ENCODE data around the gene SNAPC2. TPM values are rescaled to one million over a fixed set of nuclear protein-coding genes. Genes with fewer than 3 reads are reported as not detected.
A peak's percentile ranks its signal among the peaks of the same experiment; 100 is the strongest.
"Not testable (repeated sequence)": the region's sequence is repeated elsewhere in the genome, so short reads cannot be mapped to it uniquely, and the experiment has no call there.

The SNAPC2 gene
- total RNA-seq, 1 donor: 11.3 TPM

DNA sequence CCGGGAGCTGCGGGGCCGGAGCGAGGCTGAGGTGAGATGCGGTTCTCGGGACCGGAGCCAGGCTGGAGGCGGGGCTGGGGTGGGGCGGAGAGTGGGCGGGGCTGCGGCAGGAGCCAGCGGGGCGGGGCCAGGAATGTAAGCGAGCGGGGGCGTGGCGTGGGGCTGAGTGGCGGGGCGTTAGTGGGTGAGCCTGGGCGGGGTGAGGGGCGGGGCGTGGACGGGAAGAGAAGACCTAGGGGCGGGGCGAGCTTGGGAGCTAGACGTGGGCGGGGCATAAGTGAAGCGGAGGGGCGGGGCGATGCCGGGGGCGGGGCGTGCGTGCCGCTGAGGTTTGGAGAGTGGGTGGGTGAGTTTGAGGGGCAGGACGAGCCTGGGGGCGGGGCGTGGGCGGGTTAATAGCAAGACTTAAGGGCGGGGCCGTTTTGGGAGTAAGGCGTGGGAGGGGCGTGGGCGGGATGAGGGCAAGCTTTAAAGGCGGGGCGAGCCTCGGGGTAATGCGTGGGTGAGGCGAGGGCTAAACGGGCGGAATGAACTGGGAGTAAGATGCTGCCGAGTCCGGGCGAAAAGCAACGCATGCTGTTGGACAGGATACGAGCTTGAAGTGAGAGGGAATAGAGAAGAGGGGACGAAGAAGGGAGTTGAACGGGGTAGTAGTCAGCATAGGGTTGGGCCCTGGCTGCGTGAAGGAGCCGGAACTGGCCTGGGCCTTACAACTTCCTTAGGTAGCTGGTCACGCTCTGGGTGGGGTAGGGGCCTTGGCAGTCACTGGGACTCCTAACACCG, 572 bp downstream of the SNAPC2 start:
- peak; percentile 98 to 99 (median 99) for DNase-seq (ENCODE audit: low read depth in 2 of 3, low spot score in 2 of 3)

GRCh38 chr19:7921302-7921966, 1.3 kb downstream of the SNAPC2 start:
- DNase-seq (ENCODE audit: low read depth in 2 of 3, low spot score in 2 of 3): no peak

DNA sequence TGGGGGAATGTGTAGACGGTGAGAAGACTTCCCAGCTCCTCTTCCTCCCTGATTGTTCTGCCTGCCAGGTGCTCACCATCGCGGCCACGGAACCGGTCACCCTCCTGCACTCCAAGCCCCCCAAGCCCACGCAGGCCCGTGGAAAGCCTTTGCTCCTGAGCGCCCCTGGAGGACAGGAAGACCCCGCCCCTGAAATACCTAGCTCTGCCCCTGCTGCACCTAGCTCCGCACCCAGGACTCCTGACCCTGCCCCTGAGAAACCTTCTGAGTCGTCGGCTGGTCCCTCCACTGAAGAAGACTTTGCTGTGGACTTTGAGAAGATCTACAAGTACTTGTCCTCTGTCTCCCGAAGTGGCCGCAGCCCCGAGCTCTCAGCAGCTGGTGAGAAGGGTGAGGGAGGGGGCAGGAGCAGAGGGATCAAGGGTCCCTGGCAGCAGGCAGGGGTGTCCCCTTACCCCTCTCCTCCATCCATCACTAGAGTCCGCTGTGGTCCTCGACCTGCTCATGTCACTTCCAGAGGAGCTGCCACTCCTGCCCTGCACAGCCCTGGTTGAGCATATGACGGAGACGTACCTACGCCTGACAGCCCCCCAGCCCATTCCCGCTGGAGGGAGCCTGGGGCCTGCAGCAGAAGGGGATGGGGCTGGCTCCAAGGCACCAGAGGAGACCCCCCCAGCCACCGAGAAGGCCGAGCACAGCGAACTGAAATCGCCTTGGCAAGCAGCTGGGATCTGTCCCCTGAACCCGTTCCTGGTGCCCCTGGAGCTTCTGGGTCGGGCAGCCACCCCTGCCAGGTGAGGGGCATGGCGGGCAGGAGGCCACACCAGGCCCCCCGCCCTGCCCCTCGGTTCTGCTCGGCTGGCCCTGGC, 2.1 kb downstream of the SNAPC2 start:
- DNase-seq (ENCODE audit: low read depth in 2 of 3, low spot score in 2 of 3): no peak

- no peak for DNase-seq (ENCODE audit: low read depth in 2 of 3, low spot score in 2 of 3)
Measured at GRCh38 chr19:7922836-7923195, 2.7 kb downstream of the SNAPC2 start.

GRCh38 chr19:7923295-7924191, 3.4 kb downstream of the SNAPC2 start:
- DNase-seq (ENCODE audit: low read depth in 2 of 3, low spot score in 2 of 3): no peak

- no peak for DNase-seq (ENCODE audit: low read depth in 2 of 3, low spot score in 2 of 3)
Measured at GRCh38 chr19:7924241-7924640, 4.1 kb downstream of the SNAPC2 start.

GRCh38 chr19:7924651-7925170, 4.6 kb downstream of the SNAPC2 start:
- DNase-seq (ENCODE audit: low read depth in 2 of 3, low spot score in 2 of 3): no peak

DNA sequence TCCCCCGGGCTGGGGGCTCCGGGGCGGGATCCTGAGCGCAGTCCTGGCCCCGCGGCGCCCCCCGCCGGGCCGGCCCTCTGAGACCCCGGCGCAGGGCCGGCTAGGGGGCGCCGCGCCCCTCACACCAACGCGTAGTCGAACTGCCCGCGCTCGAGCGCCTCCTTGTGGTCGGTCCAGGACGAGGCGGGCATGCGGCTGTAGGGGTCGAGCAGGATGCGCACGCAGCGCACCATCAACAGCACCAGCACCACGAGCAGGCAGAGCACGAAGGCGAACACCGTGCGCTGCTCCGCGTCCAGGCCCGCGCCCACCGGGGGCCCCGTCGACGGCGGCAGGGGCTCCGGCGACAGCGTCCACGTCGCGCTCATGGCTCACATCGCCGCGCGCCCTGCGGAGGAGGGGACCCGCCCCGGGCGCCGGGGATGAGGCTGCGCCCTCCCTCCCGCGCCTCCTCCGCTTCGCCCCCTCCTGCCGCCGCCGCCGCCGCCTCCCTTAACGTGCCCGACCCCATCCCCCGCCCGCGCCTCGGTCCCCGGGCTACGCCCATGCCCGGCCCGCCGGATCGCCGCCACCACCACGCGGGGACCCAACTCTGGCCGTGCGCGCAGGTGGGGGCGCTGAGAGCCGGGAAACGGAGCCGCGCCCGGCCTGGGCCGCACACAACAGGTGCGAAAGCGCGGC, 5.2 kb downstream of the SNAPC2 start:
- peak; percentile 68 to 91 (median 89) for DNase-seq (ENCODE audit: low read depth in 2 of 3, low spot score in 2 of 3)

- DNase-seq (ENCODE audit: low read depth in 2 of 3, low spot score in 2 of 3): peak in 2 of 3 donors; percentile 42 to 54
Measured at GRCh38 chr19:7926021-7926726, 6.0 kb downstream of the SNAPC2 start, which contains the start of gene CTXN1. CTXN1 (minus strand) TSS chr19:7926135; CDS start chr19:7925538, 597 bp downstream.

DNA sequence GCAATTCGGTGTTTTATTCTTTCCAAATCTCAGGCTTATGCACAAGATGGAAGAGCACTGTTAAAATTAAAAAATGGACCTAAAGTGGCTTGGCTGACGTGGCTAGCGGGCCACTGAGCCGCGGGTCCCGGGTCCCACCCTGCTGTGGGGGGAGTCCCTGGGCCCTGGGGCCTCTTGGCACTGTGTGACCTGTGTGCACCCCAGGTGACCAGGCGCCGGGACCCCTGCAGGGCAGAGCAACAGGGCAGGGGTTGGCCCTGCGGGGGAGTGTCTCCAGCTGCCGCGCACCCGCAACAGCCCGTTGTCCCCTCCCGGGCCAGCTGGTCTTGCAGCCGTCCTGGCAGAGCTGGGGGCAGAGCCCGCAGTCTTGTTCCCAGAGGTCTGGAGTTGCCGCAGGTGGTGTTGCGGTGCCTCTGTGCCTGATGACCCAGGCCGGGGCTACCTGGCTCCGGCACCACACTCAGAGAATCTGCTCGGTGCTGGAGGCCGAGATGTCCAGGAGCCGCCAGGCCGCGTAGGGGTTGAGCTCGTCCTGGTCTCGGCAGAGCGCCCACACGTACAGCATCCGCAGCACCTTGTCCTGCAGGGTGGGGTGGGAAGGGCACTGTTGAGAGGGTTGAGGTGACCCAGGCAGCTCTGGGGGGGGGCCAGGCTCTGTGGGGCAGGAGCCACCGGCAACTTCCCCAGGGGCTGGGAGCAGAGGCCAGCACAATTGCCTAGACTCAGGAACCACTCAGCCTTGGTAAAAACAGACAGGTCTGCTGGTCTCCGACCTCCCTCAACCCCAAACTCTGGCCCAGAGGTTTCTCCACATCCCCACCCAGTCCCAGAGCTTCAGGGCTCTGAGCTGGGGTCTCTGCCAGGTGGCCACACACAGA, 6.8 kb downstream of the SNAPC2 start:
- DNase-seq (ENCODE audit: low read depth in 2 of 3, low spot score in 2 of 3): no peak

- no peak for DNase-seq (ENCODE audit: low read depth in 2 of 3, low spot score in 2 of 3)
Measured at GRCh38 chr19:7927605-7928333, 7.6 kb downstream of the SNAPC2 start.

GRCh38 chr19:7928334-7928706, 8.2 kb downstream of the SNAPC2 start:
- no peak for DNase-seq (ENCODE audit: low read depth in 2 of 3, low spot score in 2 of 3)

DNA sequence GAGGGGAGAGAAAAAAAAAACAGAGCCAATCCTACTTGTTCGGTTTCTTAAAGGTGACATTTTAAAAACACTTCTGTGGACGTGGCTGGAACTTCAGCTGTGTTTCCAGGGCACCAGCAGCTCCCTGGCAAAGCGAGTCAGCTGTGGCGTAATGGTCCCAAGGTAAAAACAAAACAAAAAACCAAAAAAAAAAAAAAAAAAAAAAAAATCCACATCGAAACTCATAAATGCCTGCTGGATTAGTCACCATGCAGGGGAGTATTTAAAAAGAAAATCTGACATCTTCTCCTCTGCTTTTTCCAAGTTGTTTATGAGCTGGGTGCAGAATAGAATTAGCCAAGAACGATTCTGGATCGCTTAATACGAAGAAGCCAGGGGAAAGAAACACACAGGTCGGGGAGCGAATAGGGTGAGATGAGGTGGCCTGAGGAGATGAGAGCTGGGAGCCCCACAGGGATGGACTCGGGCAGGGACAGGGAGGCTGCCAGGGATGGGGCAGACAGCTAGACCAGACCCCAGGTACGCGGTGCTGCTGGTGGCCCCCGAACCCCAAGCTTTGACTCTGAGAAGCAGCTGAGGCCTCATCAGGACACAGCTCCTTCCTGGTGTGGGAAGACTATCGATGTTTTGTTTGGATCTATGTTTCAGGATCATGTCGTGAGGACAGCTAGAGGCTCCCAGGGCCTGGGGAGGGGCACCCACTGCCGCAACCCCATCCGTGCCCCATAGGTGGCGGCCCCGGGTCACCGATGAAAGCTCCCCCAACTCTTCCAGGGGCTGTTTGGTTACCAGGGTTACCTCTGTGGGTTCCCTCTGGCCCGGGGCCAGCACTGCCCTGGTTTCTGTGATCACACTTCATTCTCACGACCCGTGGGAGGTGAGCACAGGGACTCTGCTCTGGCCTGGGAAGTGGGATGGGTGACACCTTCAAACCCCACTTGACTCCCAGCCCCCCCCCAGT, 8.9 kb downstream of the SNAPC2 start:
- DNase-seq (ENCODE audit: low read depth in 2 of 3, low spot score in 2 of 3): peak in 2 of 3 donors; percentile 92 to 95

DNA sequence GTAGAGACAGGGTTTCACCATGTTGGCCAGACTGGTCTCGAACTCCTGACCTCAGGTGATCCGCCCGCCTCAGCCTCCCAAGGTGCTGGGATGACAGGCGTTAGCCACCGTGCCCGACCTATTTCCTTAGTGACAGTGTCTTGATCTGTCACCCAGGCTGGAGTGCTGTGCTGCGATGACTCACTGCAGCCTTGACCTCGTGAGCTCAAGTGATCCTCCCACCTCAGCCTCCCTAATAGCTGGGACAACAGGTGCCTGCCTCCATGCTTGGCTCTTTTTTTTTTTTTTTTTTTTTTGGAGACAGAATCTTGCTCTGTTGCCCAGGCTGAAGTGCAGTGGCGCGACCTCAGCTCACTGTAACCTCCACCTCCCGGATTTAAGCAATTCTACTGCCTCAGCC, 9.9 kb downstream of the SNAPC2 start:
- not testable (repeated sequence) for DNase-seq (ENCODE audit: low read depth in 2 of 3, low spot score in 2 of 3)

DNA sequence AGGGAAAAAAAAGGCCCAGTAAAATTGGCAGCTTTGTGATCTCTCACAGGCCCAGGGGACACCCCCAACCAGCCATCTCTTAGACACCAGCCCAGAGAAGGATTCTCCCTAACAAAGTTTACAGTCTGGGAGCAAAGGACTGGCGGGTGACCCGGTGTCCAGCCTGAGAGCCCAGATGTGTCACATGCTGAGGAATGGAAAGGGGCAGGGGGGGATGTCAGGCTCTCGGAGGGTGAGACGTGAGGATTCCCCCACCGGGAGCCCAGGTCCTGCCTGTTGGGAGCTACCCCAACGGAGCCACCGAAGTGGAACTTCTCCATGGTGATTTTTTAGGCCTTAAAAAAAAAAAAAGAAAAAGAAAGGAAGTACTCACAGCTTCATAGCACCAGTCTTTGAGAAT, 10.6 kb downstream of the SNAPC2 start:
- DNase-seq (ENCODE audit: low read depth in 2 of 3, low spot score in 2 of 3): no peak

Measured in hematopoietic multipotent progenitor cell (in vitro differentiated cells).